ENCODE data around the gene APMAP. TPM values are rescaled to one million over a fixed set of nuclear protein-coding genes. Genes with fewer than 3 reads are reported as not detected.
A peak's percentile ranks its signal among the peaks of the same experiment; 100 is the strongest.

The APMAP gene
- total RNA-seq, 2 experiments from 2014 or later, result 9.5 to 11.3 TPM

DNA sequence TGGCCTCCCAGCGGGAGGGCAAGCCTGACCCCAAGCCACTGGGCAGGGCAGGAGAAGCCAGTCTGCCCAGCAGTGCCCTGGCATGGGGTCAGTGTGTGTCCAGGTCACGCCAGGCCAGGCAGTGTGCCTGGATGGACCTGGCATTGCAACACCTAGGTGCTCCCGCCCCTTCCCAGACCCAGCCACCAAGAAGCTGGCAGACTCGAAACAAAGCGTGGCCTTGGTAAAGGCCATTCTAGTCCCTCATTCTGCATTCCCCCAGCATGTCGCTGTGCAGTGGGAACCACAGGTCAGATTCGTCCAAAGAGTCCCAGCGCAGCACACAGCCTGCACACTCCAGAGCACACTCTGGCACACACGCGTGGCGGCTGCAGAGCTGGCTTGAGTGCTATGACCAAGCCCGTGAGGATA is 19.3 kb upstream of the APMAP start:
- TF ChIP-seq, protein P1, sequence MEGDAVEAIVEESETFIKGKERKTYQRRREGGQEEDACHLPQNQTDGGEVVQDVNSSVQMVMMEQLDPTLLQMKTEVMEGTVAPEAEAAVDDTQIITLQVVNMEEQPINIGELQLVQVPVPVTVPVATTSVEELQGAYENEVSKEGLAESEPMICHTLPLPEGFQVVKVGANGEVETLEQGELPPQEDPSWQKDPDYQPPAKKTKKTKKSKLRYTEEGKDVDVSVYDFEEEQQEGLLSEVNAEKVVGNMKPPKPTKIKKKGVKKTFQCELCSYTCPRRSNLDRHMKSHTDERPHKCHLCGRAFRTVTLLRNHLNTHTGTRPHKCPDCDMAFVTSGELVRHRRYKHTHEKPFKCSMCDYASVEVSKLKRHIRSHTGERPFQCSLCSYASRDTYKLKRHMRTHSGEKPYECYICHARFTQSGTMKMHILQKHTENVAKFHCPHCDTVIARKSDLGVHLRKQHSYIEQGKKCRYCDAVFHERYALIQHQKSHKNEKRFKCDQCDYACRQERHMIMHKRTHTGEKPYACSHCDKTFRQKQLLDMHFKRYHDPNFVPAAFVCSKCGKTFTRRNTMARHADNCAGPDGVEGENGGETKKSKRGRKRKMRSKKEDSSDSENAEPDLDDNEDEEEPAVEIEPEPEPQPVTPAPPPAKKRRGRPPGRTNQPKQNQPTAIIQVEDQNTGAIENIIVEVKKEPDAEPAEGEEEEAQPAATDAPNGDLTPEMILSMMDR (IDR thresholded peaks at IDR 0.05), result no peak
- Mint-ChIP-seq H3K9me3 (no peaks in the 10 kb centered on the region), H3K4me1 (ENCODE audit: low read depth) (no peaks in the 10 kb centered on the region), H3K4me3 (no peak overlapping the region), H3K27me3 (no peaks in the 10 kb centered on the region), H3K27ac (no peak overlapping the region), H3K36me3 (ENCODE audit: low read depth) (peaks cover 97% of the 10 kb centered on the region)
- H3K4me1 ChIP-seq (ENCODE audit: insufficient read depth, low read length), result no peaks in the 10 kb centered on the region
- ChIA-PET POLR2A (interaction anchor here (0.7 kb wide), 1 partner anchor 46 kb away, joined by 4 read pairs; the partner anchor contains the start of gene ACSS1), CTCF (no interaction called here)
- DNase-seq, result no peak
- H3K27ac ChIP-seq (ENCODE audit: low read depth in 1 of 2, low read length in 2 of 2), result no peak overlapping the region
- peaks cover 91% of the 10 kb centered on the region for H3K36me3 ChIP-seq (ENCODE audit: insufficient read depth, low read length)
- no peaks in the 10 kb centered on the region for H3K27me3 ChIP-seq (ENCODE audit: control insufficient read depth in 1 of 2, insufficient read depth in 2 of 2, low read length in 2 of 2)
- no peaks in the 10 kb centered on the region for H3K9me3 ChIP-seq (ENCODE audit: control insufficient read depth in 1 of 2, insufficient read depth in 1 of 2, low read length in 2 of 2)
- intact Hi-C loops (cut with DNase I, micrococcal nuclease), result no loop called here
- H3K4me3 ChIP-seq (ENCODE audit: low read length), result no peak overlapping the region
- no peak for ATAC-seq (ENCODE audit: poor library complexity)

DNA sequence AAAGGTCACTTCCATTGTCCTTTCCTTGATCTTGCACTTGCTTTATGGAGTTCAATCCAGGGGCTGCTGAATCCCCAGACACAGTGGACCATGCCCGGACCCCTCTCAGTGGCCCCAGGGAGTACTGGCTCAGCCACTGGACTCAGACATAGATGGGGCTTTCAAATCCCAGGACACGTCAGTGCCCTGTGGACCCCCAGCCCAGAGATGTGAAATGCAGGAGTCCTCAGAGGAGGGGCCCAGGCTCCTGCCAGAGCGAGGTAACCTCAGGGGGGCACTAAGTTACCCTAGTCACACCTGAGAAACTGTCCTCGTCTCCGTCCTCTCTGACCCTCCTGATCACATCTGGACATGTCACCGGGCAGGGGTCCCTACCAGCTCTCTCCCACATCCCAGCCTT is 18.7 kb upstream of the APMAP start:
- Mint-ChIP-seq H3K27me3 (no peaks in the 10 kb centered on the region), H3K4me1 (ENCODE audit: low read depth) (no peaks in the 10 kb centered on the region), H3K9me3 (no peaks in the 10 kb centered on the region), H3K4me3 (no peak overlapping the region), H3K36me3 (ENCODE audit: low read depth) (peaks cover 97% of the 10 kb centered on the region), H3K27ac (no peak overlapping the region)
- ATAC-seq (ENCODE audit: poor library complexity), result no peak
- no peaks in the 10 kb centered on the region for H3K27me3 ChIP-seq (ENCODE audit: control insufficient read depth in 1 of 2, insufficient read depth in 2 of 2, low read length in 2 of 2)
- peak in 1 of 14 experiments; percentile 10 for DNase-seq
- H3K36me3 ChIP-seq (ENCODE audit: insufficient read depth, low read length), result peaks cover 93% of the 10 kb centered on the region
- H3K27ac ChIP-seq (ENCODE audit: low read depth in 1 of 2, low read length in 2 of 2), result no peak overlapping the region
- no peaks in the 10 kb centered on the region for H3K9me3 ChIP-seq (ENCODE audit: control insufficient read depth in 1 of 2, insufficient read depth in 1 of 2, low read length in 2 of 2)
- POLR2A ChIA-PET, result no interaction called here
- TF ChIP-seq, protein P1 (IDR thresholded peaks at IDR 0.05), result no peak
- no peak overlapping the region for H3K4me3 ChIP-seq (ENCODE audit: low read length)
- no peaks in the 10 kb centered on the region for H3K4me1 ChIP-seq (ENCODE audit: insufficient read depth, low read length)
- intact Hi-C loops (cut with DNase I, micrococcal nuclease), result no loop called here
- CTCF ChIA-PET, result no interaction called here

DNA sequence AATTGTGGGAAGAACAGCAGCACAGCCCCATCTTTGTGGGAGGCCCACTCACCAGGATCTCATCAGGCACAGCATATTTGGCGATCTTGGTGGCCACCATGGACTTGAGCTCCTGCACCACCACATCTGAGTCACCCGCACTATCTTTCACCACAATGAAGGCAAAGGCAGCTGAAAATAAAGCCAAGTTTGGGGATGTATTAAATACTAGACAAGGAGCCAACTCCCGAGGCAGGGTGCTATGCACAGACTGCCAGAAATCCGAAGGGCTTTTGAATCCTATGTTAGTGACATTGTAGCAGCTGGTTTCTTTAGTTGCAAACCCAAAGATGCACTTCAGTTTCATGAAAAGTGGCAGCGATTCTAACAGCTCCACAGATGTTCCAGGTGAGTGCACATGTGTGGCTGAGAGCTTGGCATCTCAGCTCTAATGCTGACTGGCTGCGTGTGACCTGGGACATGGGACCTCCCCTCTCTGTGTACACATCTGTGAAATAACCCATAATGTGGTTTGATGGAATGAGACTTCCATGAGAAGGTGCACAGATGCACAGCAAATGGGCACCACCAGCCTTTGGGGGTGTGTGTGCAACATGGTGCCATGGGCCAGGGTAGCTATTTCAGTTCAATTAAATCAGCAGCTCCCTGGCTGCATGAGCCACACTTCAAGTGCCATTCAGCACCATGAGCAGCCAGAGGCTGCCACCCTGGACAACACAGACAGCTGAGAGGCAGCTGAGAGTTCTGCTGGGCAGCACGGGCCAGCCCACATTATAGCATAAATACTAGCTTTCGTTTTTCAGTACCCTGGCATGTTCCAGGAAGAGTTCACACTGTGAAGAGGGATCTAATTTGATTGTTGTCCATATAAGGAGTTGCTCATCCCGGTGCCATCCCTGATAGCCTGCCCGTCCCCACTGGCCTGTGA is 16.9 kb upstream of the APMAP start:
- Histone ChIP-seq H3K27ac (ENCODE audit: low read depth in 1 of 2, low read length in 2 of 2) (no peak overlapping the region), H3K9me3 (ENCODE audit: control insufficient read depth in 1 of 2, insufficient read depth in 1 of 2, low read length in 2 of 2) (no peaks in the 10 kb centered on the region), H3K4me1 (ENCODE audit: insufficient read depth, low read length) (no peaks in the 10 kb centered on the region), H3K27me3 (ENCODE audit: control insufficient read depth in 1 of 2, insufficient read depth in 2 of 2, low read length in 2 of 2) (no peaks in the 10 kb centered on the region), H3K36me3 (ENCODE audit: insufficient read depth, low read length) (peaks cover 92% of the 10 kb centered on the region), H3K4me3 (ENCODE audit: low read length) (no peak overlapping the region)
- Mint-ChIP-seq H3K4me1 (ENCODE audit: low read depth) (no peaks in the 10 kb centered on the region), H3K9me3 (no peaks in the 10 kb centered on the region), H3K36me3 (ENCODE audit: low read depth) (peaks cover 99% of the 10 kb centered on the region), H3K4me3 (no peak overlapping the region), H3K27me3 (no peaks in the 10 kb centered on the region), H3K27ac (no peak overlapping the region)
- TF ChIP-seq, protein P1 (IDR thresholded peaks at IDR 0.05), result no peak
- ATAC-seq (ENCODE audit: poor library complexity) (no peak), DNase-seq (peak in 1 of 14 experiments; percentile 7)
- ChIA-PET POLR2A (interaction anchor here (1.7 kb wide), 1 partner anchor 49 kb away, joined by 6 read pairs; the partner anchor contains the start of gene ACSS1), CTCF (no interaction called here)
- intact Hi-C loops (cut with DNase I, micrococcal nuclease), result no loop called here
